Measurements from ENCODE around the gene KLHL5.

KLHL5 gene, protein sequence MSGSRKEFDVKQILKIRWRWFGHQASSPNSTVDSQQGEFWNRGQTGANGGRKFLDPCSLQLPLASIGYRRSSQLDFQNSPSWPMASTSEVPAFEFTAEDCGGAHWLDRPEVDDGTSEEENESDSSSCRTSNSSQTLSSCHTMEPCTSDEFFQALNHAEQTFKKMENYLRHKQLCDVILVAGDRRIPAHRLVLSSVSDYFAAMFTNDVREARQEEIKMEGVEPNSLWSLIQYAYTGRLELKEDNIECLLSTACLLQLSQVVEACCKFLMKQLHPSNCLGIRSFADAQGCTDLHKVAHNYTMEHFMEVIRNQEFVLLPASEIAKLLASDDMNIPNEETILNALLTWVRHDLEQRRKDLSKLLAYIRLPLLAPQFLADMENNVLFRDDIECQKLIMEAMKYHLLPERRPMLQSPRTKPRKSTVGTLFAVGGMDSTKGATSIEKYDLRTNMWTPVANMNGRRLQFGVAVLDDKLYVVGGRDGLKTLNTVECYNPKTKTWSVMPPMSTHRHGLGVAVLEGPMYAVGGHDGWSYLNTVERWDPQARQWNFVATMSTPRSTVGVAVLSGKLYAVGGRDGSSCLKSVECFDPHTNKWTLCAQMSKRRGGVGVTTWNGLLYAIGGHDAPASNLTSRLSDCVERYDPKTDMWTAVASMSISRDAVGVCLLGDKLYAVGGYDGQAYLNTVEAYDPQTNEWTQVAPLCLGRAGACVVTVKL

DNA sequence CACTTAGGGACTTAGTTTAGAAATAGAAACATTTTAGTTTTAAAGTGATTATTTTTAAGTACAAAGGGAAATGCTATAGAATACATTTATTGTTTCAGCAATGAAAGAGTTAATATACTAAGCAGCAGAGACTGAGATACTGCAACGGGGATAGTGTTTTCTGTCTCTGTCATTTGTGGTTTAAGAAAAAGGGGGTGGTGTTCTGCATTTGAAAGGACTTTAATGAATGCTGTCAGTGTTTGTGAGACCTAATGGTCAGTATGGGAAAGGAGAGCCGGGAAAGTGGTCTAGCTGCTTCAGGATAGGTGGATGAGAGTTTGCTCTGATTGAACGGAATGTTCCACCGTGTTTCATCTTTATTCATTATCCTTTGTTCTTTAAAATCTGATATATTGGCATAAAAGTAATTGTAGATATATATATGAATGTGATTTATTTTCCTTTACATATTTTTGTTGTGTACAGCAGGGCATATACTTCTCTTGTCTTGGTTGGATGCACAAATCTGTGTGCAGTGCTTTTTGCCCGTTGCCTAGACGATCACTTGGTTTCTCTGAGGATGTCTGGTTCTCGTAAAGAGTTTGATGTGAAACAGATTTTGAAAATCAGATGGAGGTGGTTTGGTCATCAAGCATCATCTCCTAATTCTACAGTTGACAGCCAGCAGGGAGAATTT is at the start of gene KLHL5:
Gene KLHL5 (plus strand): TSS at position 139 of the 676 bp plus-strand sequence. CDS start 421 bp downstream, at position 560.
- no peak for DNase-seq

DNA sequence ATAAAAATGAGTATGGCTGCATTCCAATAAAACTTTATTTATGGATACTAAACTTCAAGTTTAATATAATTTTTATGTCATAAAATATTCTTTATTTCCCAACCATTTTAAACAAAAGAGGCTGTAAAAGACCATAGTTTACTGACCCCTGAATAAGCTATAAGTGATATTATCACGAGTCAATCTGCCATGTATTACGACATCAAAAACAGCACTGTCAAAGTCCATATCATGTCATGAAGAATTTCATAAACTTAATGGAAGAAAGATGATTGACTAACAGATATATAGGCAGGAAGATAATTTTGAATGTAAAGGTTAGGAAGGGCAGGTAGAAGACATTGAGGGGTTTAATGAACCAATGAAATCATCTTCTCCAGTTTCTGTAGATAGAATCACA is 48.0 kb upstream of the KLHL5 start:
- DNase-seq: no peak

DNA sequence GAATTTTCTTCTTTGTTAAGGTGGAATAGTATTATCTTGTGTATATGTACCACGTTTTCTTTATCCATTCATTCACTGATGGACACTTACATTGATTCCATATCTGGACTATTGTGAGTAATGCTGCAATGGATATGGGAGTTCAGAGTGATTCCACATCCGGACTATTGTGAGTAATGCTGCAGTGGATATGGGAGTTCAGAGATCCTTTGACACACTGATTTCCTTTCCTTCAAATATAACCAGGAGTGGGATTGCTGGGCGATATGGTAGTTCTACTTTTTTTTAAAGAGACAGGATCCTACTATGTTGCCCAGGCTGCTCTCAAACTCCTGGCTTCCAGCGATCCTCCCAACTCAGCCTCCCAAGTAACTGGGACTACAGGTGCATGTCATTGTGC is 41.9 kb upstream of the KLHL5 start:
- DNase-seq: no peak

DNA sequence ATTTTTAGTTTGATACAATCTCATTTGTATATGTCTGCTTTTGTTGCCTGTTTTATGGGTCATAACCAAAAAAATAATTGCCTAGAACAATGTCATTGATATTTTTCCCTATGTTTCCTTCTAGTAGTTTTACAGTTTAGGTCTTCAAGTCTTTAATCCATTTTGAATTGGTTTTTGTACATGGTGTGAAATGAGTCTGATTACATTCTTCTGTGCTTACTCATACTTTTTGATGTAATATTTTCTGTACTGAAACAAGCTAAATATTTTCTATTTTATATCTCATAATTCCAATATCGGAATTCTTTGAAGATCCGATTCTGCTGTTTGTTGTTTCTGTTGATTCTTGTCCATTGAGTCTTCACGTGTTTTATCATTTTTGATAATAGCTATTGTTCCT is 40.4 kb upstream of the KLHL5 start:
- DNase-seq: no peak

DNA sequence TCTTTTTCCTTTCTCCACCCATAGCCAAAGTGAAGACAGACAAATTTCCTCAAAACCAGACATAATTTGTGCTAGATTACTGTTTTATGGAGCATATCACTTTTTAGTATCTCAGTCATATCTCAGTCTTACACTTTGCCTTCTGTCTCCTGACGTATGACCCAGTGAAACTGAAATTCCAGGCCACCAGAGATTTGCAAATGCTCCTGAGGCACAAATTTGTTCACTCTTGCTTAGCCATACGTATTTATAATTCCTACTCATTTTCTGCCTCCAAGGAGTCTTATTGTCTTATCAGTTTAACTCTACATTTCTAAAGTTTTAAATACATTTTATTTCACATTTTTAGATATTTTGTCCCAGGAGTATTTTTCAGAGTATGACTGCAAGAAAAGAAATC is 39.8 kb upstream of the KLHL5 start:
- no peak for DNase-seq

DNA sequence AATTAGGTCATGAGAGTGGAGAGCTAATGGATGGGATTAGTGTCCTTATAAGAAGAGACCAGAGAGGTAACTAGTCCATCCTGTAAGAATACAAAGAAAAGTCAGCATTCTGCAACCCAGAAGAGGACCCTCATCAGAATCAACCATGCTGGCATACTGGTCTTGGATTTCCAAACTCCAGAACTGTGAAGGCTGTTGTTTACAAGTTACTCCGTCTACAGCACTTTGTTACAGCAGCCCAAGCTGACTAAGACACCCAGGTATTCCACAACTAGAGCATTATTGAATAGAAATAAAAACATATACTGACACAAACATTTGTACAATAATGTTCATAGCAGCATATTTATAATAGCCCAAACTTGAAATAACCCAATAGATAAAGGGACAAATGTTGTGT is 39.0 kb upstream of the KLHL5 start:
- DNase-seq: no peak

DNA sequence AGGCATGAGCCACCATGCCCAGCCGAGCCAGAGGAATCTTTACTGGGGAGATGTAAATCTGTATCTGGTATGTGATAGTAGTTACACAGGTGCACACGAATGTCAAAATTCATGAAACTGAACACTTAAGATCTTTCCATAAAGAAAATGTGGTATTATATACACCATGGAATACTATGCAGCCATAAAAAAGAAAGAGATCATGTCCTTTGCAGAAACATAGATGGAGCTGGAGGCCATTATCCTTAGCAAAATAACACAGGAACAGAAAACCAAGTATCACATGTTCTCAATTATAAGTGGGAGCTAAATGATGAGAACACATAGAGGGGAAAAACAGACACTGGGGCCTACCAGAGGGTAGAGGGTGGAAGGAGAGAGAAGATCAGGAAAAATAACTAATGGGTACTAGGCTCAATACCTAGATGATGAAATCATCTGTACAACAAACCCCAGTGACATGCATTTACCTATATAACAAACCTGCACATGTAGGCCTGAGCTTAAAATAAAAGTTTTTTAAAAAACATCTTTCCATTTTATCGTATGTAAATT is 37.6 kb upstream of the KLHL5 start:
- no peak for DNase-seq

DNA sequence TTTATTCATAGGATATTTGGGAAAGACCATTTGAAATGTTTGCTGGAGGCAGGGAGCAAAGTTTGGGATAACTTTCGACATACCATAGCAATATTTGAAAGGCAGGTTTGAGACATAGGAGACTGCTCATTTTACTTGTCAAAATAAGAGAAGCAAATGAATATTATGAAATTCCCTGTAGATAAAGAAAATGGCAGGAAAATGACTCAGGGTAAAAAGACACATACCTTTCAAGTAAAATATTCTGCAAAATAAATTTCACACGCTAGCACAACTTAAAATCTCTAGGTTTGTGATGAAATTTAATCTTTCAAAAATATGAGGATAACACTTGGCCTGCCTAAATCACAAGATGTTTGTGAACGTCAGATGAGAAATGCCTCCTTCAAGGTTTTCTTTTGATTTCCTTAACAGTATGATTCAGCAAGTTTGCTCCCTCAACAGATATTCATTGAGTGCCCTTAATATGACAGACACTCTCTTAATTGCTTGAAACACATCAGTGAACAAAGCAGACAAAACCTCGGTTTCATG is 36.4 kb upstream of the KLHL5 start:
- no peak for DNase-seq

DNA sequence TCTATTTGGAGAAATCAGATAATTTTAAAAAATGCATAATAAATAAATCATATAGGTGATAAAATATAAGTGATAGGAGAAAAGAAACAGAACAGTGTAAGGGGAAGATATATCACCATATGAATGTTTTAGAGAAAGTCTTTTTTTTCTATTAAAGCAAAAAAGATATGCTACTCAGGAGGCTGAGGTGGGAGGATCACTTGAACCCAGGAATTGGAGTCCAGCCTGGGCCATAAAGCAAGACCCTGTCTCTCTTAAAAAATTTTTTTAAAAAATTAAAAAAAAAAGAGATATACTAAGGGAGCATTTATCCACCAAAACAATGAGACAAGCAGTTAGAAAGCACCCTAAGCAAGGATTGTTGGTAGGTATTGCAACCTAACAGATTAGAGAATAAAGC is 35.9 kb upstream of the KLHL5 start:
- no peak for DNase-seq

DNA sequence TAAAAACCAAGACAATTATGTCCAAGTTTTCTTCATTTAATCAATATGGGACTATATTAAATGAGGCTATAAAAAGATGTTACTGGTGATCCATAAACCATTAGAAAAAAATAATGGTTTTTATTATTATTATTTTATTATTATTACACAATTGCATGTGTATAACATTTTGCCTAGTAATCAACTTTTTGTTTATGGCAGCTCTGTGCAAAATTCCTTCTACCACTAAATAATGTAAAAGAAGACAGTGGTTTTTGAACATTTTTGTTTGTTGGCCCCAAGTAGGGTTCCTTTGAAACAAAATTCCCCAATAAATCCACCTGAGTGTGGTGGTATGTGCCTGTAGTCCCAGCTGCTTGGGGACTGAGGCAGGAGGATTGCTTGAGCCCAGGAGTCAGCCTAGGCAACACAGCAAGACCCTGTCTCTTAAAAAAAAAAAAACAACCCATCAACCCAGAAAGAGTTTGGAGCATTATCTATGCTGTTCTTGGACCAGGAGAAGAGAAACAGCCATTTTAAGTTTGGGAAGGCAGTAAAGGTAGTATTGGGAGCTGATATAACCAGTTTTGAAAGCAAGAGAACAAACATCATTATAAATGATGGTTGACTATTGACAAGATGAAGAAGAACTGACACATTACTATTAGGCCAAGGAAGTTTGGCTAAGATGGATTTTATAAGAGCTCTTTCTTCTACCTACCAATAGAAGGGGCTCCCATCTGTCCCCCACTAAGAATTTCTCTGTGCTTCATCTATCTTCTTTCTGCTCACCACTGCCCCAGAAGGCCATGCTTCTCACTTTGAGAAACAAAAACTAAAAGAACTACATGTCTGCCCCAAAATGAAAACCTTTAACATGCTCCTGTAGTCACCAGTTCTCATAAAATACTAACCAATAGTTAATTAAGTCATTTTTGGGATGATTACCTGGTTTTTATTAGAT is 32.0 kb upstream of the KLHL5 start:
- DNase-seq: peak in 1 of 2 donors; percentile 57

DNA sequence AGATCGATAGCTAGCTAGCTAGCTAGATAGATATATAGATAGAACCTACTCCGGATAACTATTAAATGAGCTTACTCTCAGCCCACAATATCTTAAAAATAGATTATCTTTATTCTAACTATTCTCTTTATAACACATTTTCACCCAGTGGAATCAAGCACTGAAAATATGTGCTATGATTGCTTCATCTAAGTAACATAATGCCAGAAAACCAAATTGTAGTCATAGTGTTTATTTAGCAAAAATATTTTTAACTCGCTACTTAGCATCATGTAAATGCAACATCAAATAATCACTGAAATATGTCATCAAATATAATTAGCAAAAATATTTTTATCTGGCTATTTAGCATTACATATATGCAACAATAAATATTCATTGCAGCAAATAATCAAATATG is 31.3 kb upstream of the KLHL5 start:
- no peak for DNase-seq

DNA sequence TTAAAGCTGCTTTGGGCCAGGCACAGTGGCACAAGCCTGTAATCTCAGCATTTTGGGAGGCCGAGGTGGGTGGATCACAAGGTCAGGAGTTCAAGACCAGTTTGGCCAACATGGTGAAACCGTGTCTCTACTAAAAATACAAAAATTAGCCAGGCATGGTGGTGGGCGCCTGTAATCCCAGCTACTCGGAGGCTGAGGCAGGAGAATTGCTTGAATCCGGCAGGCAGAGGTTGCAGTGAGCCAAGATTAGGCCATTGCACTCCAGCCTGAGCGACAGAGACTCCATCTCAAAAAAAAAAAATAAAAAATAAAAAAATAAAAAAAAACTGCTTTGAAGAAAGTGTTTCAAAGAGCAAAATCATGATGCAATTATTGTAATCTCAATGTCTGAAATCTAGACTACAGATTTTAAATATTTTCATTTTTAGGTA is 30.4 kb upstream of the KLHL5 start:
- peak in 1 of 2 donors; percentile 22 for DNase-seq

DNA sequence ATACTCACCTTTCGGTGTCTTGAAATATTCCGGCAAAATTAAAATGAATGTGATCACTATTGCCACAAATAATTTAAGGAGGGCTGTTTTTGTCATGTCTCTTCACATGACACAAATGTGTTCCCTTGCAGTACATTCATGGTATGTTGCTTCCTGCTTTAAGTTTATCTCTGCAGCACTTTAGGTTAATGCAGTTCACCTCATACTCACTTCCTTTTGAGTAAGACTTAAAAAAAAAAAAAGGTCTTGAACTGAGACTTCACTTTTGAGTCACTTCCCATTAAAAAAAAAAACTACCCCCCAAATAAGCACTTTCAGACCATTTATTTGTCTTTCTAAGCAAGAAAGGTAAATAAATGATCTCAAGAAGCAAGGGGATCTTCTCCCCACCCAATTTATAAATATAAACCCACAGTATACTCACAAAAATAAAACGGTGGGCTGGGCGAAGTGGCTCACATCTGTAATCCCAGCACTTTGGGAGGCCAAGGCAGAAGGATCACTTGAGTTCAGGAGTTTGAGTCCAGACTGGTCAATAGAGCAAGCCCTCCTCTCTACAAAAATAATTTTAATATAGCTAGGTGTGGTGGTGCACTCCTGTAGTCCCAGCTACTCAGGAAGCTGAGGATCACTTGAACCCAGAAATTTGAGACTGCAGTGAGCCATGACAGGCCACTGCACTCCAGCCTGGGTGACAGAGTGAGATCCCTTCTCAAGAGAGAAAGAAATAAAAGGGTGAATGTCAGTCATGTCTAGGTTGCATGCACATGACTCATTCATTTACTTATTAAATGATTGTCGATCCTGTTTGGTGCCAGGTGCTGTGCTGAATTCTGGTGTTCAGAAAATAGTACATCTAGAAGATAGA is 29.6 kb upstream of the KLHL5 start, which contains the start of gene TMEM156:
Gene TMEM156 (minus strand): TSS at position 192 of the 868 bp plus-strand sequence. CDS start 96 bp downstream, at position 96.
- peak in 1 of 2 donors; percentile 82 for DNase-seq

DNA sequence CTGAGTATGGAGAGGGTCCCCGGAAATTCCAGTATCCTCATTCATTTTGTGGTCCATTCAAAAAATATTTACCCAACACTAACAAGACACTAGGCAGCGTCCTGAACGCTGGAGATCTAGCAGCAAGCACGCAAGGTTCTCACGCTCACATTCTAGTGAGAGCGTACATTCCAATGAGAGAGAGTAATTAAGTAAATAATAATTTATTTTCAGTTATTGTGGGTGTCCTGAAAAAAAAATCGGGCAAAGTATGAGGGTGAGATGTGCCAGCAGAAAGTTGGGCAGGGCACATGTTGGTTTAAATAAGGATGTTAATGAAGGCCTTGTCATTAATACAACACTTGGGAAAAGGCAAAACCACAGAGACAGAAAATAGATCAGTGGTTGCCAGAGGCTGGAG is 25.9 kb upstream of the KLHL5 start:
- no peak for DNase-seq

DNA sequence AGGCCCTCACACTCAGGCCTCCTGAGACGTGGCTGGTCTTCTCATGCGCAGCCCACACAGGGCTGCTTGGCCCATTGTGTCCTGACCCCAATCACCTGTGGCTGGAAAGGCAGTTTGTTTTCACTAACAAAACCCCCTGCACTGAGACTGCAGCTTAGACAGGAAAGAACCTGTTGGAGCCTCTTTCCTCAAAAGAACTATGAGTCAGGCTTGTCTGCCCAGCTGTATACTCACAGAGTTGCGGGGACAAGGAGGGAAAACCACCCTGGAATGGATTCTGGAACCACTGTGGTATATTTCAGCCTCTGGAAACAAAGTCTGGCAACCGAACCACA is 24.6 kb upstream of the KLHL5 start:
- no peak for DNase-seq

DNA sequence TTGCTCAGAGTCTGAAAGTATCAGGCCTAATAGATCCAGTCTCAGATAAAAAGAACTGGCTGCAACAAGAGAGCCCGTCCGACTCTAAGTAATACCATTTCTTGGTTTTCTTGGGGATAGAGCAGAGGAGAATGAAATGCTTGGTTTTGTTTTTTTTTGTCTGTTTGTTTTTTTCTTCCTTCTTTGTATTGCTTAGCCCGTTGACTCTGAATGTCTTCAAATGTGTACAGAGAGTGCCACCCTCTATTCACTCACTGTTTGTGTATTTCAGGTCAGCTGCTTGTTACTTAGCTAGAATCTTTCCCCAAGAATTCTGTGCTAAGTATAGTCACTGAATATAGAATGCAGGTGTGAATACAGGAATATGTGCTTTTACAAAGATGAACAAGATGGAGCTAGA is 24.1 kb upstream of the KLHL5 start:
- no peak for DNase-seq

DNA sequence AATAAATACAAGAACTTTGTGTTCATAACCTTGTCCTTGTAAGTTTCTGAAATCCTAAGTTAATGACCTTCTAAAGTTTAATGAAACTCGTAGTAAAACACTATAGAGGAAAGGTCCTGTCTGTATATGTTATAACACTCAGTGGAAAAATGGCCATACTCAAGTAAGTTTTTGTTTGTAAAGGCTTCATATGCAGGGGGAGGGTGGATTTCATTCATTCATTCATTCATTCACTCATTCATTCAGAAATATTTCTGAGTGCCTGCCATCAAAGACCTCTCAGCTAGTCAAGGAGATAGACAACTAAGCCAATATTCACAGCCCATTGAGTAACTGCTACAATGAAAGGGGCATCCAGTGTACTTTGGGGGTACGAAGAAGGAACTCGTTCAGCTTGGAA is 22.9 kb upstream of the KLHL5 start:
- DNase-seq: no peak

DNA sequence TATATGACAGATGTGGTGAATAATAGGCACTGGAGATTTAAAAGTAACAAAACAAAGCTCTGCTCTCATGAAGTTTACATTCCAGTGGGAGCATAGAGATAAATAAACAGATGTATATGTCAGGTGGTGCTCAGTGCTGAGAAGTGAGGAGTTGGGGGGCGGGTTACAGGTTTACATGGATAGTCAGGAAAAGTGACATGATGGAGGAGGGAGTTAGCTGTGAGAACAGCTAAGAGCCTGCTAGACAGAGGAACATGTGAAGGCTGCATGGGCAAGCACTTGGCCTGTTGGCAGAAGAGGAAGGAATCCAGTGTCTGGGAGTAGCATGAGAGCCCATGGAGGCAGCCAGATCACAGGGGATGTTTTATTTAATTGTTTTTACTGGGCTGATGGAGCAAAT is 19.7 kb upstream of the KLHL5 start:
- no peak for DNase-seq

DNA sequence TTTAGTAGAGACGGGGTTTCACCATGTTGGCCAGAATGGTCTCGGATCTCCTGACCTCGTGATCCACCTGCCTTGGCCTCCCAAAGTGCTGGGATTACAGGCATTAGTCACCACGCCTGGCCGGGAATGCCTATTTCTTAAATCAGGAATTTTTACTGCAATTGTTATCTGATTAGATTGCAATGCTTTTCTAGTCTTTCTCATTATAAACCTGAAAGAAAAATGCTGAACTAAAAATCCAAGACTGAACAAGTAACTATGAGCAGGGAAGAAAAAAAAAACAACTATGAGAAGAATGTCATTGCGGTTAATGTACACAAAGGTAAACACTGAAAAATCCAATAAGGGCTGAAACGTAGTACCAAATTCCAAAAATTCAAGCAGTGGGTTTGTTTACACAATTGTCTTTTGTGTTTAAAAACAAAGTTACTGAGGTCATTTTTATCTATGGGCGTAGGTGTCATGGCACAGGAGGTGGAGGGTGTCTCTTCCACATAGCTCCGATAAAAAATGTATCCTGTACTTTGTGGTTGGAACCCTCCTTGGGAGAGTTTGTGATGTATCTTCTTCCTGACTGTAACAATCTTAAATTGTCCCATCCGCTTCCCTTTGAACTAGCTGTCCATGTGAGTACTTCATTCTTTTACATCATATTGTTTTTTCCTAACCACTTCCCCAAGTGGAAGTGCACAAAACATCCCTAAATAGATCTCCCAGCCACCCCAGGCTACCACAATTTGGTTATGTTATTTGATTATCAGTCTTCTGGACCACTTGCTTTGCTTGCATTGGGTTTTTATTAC is 18.8 kb upstream of the KLHL5 start:
- no peak for DNase-seq

DNA sequence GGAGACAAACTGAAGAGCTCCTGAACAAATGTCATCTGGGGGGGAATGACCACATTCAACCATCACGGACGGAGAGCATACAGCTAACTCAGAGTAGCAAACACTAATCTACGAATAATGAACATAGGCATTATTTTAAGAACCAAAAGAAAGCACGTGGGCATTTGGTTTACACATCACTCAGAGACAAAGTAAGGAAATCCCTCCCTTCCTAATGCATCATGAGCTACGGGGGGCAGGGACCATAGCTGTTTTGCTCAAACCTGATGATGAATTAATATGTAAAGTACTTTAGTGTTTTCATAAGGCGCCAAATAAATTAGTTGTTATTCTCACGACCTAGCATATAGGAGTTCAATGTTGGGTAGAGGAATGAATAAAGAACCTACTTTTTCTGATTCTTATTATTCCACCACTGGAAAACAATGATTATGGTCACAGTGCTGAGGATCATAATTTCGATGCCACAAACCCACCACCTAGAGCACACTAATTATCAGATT is 18.1 kb upstream of the KLHL5 start:
- peak; percentile 22 to 34 for DNase-seq
